Esophagus (tissue), 2 donors: ENCODE data around the gene TSEN2. TPM values are rescaled to one million over a fixed set of nuclear protein-coding genes. Genes with fewer than 3 reads are reported as not detected.
"Not testable (repeated sequence)": the region's sequence is repeated elsewhere in the genome, so short reads cannot be mapped to it uniquely, and the experiment has no call there.

Experiments
- H3K27ac ChIP-seq, 2 donors: one replicate each; pipeline ENCODE4 v1.5.1; 2013; ENCODE audit warnings: low read depth in 2 of 2, mild to moderate bottlenecking in 2 of 2, inconsistent platforms in 1 of 2, low read length in 1 of 2, moderate library complexity in 1 of 2
- H3K27me3 ChIP-seq, 2 donors: one replicate each; pipeline ENCODE4 v1.6.1; 2013; ENCODE audit warnings: low read length in 2 of 2, control low read depth in 1 of 2, mild to moderate bottlenecking in 1 of 2; ENCODE audit not compliant: insufficient read depth in 2 of 2, control insufficient read depth in 1 of 2
- H3K36me3 ChIP-seq, 2 donors: one replicate each; pipeline ENCODE4 v1.6.1; 2013; ENCODE audit warnings: low read length in 1 of 2; ENCODE audit not compliant: control insufficient read depth in 2 of 2, insufficient read depth in 2 of 2
- H3K4me1 ChIP-seq, 2 donors: one replicate each; pipeline ENCODE4 v1.6.1; 2013; ENCODE audit warnings: low read length in 1 of 2; ENCODE audit not compliant: control insufficient read depth in 2 of 2, insufficient read depth in 2 of 2
- H3K4me3 ChIP-seq, 2 donors: one replicate each; pipeline ENCODE4 v1.5.1; 2013; ENCODE audit warnings: low read length in 2 of 2, mild to moderate bottlenecking in 2 of 2, low read depth in 1 of 2, moderate library complexity in 1 of 2
- H3K9me3 ChIP-seq, 2 donors: one replicate each; pipeline ENCODE4 v1.6.1; 2013; ENCODE audit warnings: mild to moderate bottlenecking in 2 of 2, low read depth in 1 of 2, low read length in 1 of 2, moderate library complexity in 1 of 2; ENCODE audit not compliant: control insufficient read depth in 2 of 2, insufficient read depth in 1 of 2
- WGBS, 2 donors: extraction: QIAGEN DNeasy Blood & Tissue Kit; methylation state at CpG; one replicate each; pipeline ENCODE4 v1.1.7; 2013; 5-methylcytosine and 5-hydroxymethylcytosine counted together
- polyA plus RNA-seq, 2 donors: library from polyadenylated mRNA; stranded (reverse); fragments of 200-250 nt; gene quantifications; one replicate each; pipeline ENCODE4 v1.2.3, GENCODE V29; 2013
- donor health status: healthy with polysubstance abuse.
- donor health status: Bipolar disorder and iron deficiency.

Gene TSEN2
- polyA plus RNA-seq, 2 donors: 9.8 to 15.3 TPM

- Histone ChIP-seq H3K27ac (no peak overlapping the region), H3K36me3 (no peaks in the 10 kb centered on the region), H3K4me3 (no peak overlapping the region), H3K9me3 (peaks cover 0 to 3% of the 10 kb centered on the region in 2 donors), H3K27me3 (no peaks in the 10 kb centered on the region), H3K4me1 (no peaks in the 10 kb centered on the region)
- WGBS, 2 donors: 93% methylated on average over 10 of the region's 10 CpGs
Measured at GRCh38 chr3:12443781-12444522, 40.3 kb upstream of the TSEN2 start.

GRCh38 chr3:12444582-12445471 is 39.5 kb upstream of the TSEN2 start:
- Histone ChIP-seq H3K9me3 (peaks cover 0 to 3% of the 10 kb centered on the region in 2 donors), H3K27ac (no peak overlapping the region), H3K4me3 (no peak overlapping the region), H3K4me1 (no peaks in the 10 kb centered on the region), H3K36me3 (no peaks in the 10 kb centered on the region), H3K27me3 (no peaks in the 10 kb centered on the region)
- 49 to 54% methylated on average over 24 of the region's 24 CpGs for WGBS, 2 donors

- 86 to 87% methylated on average over 8 of the region's 8 CpGs for WGBS, 2 donors
- Histone ChIP-seq H3K27ac (no peak overlapping the region), H3K9me3 (peaks cover 0 to 3% of the 10 kb centered on the region in 2 donors), H3K4me3 (no peak overlapping the region), H3K27me3 (no peaks in the 10 kb centered on the region), H3K4me1 (no peaks in the 10 kb centered on the region), H3K36me3 (no peaks in the 10 kb centered on the region)
Measured at GRCh38 chr3:12445523-12446240, 38.6 kb upstream of the TSEN2 start.

GRCh38 chr3:12446298-12446697 is 38.0 kb upstream of the TSEN2 start:
- Histone ChIP-seq H3K36me3 (no peaks in the 10 kb centered on the region), H3K27ac (no peak overlapping the region)
- WGBS, 2 donors: 88 to 92% methylated on average over 7 of the region's 7 CpGs

GRCh38 chr3:12447075-12447474 is 37.2 kb upstream of the TSEN2 start:
- Histone ChIP-seq H3K9me3 (peaks cover 0 to 3% of the 10 kb centered on the region in 2 donors), H3K4me1 (no peaks in the 10 kb centered on the region), H3K27ac (no peak overlapping the region), H3K27me3 (no peaks in the 10 kb centered on the region), H3K36me3 (no peaks in the 10 kb centered on the region), H3K4me3 (no peak overlapping the region)
- WGBS, 2 donors: 94 to 96% methylated on average over 4 of the region's 4 CpGs

More at GRCh38 chr3:12446298-12446697, 38.0 kb upstream of the TSEN2 start:
- Histone ChIP-seq H3K27me3 (no peaks in the 10 kb centered on the region), H3K4me3 (no peak overlapping the region), H3K4me1 (no peaks in the 10 kb centered on the region), H3K9me3 (peaks cover 0 to 3% of the 10 kb centered on the region in 2 donors)

- not testable (repeated sequence) for H3K9me3 ChIP-seq, H3K4me3 ChIP-seq, H3K27me3 ChIP-seq, H3K4me1 ChIP-seq, H3K36me3 ChIP-seq, H3K27ac ChIP-seq
- 73 to 83% methylated on average over 4 of the region's 4 CpGs for WGBS, 2 donors
Measured at GRCh38 chr3:12448404-12449202, 35.7 kb upstream of the TSEN2 start.

GRCh38 chr3:12449889-12450682 is 34.2 kb upstream of the TSEN2 start:
- Histone ChIP-seq H3K27me3 (no peaks in the 10 kb centered on the region), H3K4me1 (no peaks in the 10 kb centered on the region), H3K36me3 (no peaks in the 10 kb centered on the region), H3K9me3 (no peaks in the 10 kb centered on the region), H3K27ac (no peak overlapping the region), H3K4me3 (no peak overlapping the region)
- WGBS, 2 donors: 68 to 71% methylated on average over 8 of the region's 8 CpGs

GRCh38 chr3:12451481-12451880 is 32.8 kb upstream of the TSEN2 start:
- H3K4me1 ChIP-seq: no peaks in the 10 kb centered on the region
- H3K4me3 ChIP-seq: no peak overlapping the region
- H3K27me3 ChIP-seq: no peaks in the 10 kb centered on the region
- 81 to 92% methylated on average over 5 of the region's 5 CpGs for WGBS, 2 donors
- no peaks in the 10 kb centered on the region for H3K36me3 ChIP-seq
- no peak overlapping the region for H3K27ac ChIP-seq
- H3K9me3 ChIP-seq: no peaks in the 10 kb centered on the region
